Mucosa of gallbladder (tissue), 1 donor: ENCODE results near the gene CELF2. TPM values are rescaled to one million over a fixed set of nuclear protein-coding genes. Genes with fewer than 3 reads are reported as not detected.
A peak's percentile ranks its signal among the peaks of the same experiment; 100 is the strongest.

ENCODE experiments used
- DNase-seq: peaks from one replicate; pipeline ENCODE4 v3.0.0-alpha.2; 2020; ENCODE audit warnings: low spot score
- total RNA-seq: library from RNA; stranded (reverse); gene quantifications from one replicate; pipeline ENCODE4 v1.2.1, GENCODE V29; 2021
- donor health status: DM: no; HTN: no; CAD: no.

CELF2 gene
- total RNA-seq, 1 donor from 2014 or later: 24.6 TPM

- no peak for DNase-seq
Measured at GRCh38 chr10:11194859-11195586, 177.4 kb downstream of the CELF2 start.

GRCh38 chr10:11195623-11196022 lies 178.0 kb downstream of the CELF2 start:
- no peak for DNase-seq

GRCh38 chr10:11197266-11197712 lies 179.6 kb downstream of the CELF2 start:
- DNase-seq: peak; percentile 44

GRCh38 chr10:11197878-11198277 lies 180.2 kb downstream of the CELF2 start:
- DNase-seq: no peak

- no peak for DNase-seq
Measured at GRCh38 chr10:11201911-11202310, 184.2 kb downstream of the CELF2 start.

- no peak for DNase-seq
Measured at GRCh38 chr10:11204351-11204942, 186.8 kb downstream of the CELF2 start.

- no peak for DNase-seq
Measured at GRCh38 chr10:11205030-11205772, 187.5 kb downstream of the CELF2 start.

GRCh38 chr10:11206676-11207559 lies 189.2 kb downstream of the CELF2 start:
- no peak for DNase-seq

GRCh38 chr10:11207560-11207844 lies 189.8 kb downstream of the CELF2 start:
- DNase-seq: no peak

- no peak for DNase-seq
Measured at GRCh38 chr10:11208243-11208642, 190.6 kb downstream of the CELF2 start.

GRCh38 chr10:11208908-11209829 lies 191.5 kb downstream of the CELF2 start:
- DNase-seq: no peak

- no peak for DNase-seq
Measured at GRCh38 chr10:11209830-11210181, 192.1 kb downstream of the CELF2 start.

- DNase-seq: no peak
Measured at GRCh38 chr10:11210211-11210922, 192.7 kb downstream of the CELF2 start.

- DNase-seq: no peak
Measured at GRCh38 chr10:11212288-11213085, 194.8 kb downstream of the CELF2 start.

GRCh38 chr10:11213137-11213536 lies 195.5 kb downstream of the CELF2 start:
- no peak for DNase-seq

GRCh38 chr10:11214407-11214806 lies 196.7 kb downstream of the CELF2 start:
- DNase-seq: no peak

GRCh38 chr10:11215471-11215870 lies 197.8 kb downstream of the CELF2 start:
- DNase-seq: no peak

- no peak for DNase-seq
Measured at GRCh38 chr10:11217521-11217920, 199.8 kb downstream of the CELF2 start.

GRCh38 chr10:11218395-11218794 lies 200.7 kb downstream of the CELF2 start:
- no peak for DNase-seq

GRCh38 chr10:11219431-11219830 lies 201.8 kb downstream of the CELF2 start:
- no peak for DNase-seq
